DMS53 treated with DMSO at 0.1 percent for 48 hours (cell line): ENCODE measurements around the gene TCF7L1.
"Not testable (repeated sequence)": the region's sequence is repeated elsewhere in the genome, so short reads cannot be mapped to it uniquely, and the experiment has no call there.

ENCODE experiments used
- DNase-seq: peaks from one replicate; lab custom pipeline; 2025; ENCODE audit not compliant: unreplicated experiment; lab: John Stamatoyannopoulos, UW

The TCF7L1 gene

GRCh38 chr2:85343207-85343895 is 210.2 kb downstream of the TCF7L1 start:
- DNase-seq = not testable (repeated sequence)

DNA sequence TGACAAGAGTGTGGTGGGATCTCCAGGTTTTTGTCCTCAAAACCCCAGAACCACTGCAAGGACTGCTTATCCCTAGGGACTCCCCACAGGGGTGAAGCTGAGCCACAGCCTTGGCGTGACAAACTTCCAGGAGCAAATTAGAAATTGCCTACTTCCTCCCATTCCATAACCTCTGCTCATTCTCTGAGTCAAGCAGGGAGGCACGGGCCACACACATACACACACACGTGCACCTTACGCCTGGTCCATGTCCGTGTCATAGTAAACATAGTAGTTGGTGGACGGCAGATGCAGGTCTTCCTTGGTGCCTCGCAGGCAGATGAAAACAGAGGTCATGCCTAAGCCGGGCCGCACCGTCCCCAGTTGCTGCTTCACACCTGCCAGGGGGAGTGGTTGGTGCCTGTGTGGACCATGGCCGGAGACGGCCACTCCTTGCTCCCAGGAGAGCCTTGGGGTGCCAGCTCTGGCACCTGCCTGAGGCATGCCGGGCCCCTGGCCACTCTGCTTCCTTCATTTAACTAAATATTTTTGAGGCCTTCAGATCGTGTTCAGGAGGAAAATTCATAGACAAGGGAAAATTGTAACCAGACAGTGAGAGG is 211.3 kb downstream of the TCF7L1 start:
- DNase-seq = no peak

DNA sequence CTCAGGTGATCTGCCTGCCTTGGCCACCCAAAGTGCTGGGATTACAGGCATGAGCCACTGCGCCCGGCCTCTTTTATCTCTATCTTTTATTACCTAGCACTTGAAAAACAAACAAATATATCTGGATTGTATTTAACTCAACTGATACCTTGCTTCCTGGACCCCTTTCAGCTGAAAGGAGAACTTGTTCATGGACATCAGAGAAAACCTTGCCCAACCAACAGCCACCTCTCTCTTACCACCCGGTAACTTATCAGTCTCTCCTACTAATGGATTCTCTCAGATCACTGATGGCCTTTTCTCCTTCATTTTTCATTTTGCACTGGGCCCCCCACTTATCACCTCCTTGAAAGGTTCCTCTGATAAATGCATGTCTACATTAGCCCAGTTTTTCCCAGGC is 214.4 kb downstream of the TCF7L1 start:
- DNase-seq = no peak

DNA sequence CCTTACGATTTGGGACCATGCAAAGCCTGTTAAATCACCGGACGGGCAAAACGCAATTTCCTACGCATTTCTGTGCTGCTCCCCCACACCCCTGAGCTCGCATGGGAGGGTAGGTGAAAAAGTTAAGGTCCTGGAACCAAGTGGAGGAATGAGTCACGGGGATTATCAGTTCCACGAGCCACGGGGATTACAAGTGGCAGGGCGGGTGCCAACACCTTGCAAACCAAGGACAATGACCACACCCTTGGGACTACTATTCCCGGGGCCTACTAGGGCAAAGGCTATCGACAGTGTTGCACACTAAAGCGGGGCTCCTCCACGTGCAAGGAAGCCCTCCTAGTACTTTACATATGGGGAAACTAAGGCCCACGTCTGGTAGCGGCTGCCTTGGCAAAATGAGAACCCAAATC is 220.7 kb downstream of the TCF7L1 start:
- DNase-seq = no peak

DNA sequence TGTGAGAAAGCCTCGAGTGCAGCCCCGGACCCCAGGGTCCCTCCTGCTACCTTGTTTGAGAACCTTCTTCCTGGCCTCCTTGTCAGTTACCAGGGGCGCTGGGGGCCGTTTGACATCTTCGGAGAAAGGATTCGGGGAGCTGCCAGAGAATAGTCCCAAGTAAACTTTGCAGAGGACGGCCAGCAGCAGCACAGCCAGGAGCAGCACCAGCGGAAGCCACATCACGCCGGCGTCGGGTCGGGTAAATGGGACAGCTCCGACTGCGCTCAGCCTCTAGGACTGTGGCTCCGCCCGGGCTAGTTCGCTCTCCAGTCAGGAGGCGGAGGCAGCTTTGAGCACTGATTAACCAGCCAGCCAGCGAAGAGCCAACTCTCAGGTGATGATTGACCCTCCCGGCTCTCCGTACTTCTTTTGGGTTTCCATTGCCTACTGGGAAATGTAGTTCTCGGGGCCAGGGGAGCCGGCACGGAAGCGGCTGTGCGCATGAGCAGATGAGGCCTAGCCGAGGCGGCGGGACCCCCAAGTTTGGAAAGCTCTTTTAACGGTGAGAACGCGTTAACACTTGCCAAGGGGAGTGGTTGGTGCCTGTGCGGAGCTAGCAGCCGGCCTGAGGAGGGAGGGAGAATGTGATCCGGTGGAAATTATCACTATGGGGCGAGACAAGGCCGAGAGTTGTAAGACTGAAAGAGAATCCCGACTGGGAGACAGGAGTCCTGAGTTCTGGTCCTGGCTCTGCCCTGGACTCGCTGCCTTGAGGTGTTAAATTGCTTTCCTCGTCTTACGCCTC is 221.3 kb downstream of the TCF7L1 start, which contains the start of the genes ELMOD3 and RETSAT:
Gene ELMOD3, plus strand, starts transcription at position 484 of the 787 bp plus-strand sequence. CDS start 2,430 bp downstream, outside the sequence.
Gene RETSAT, minus strand, starts transcription at position 243 of the 787 bp plus-strand sequence. Its CDS starts 21 bp downstream, at position 222.
- DNase-seq = peak; percentile 99

GRCh38 chr2:85355073-85355410 is 221.8 kb downstream of the TCF7L1 start:
- DNase-seq = no peak

- DNase-seq = no peak
Observed at GRCh38 chr2:85355521-85355920, 222.3 kb downstream of the TCF7L1 start.

GRCh38 chr2:85356186-85356585 is 223.0 kb downstream of the TCF7L1 start:
- DNase-seq = no peak

- DNase-seq = no peak
Observed at GRCh38 chr2:85357736-85358135, 224.5 kb downstream of the TCF7L1 start.
